ENCODE results near the gene ECI1.
"Not testable (repeated sequence)": the region's sequence is repeated elsewhere in the genome, so short reads cannot be mapped to it uniquely, and the experiment has no call there.

- not testable (repeated sequence) for TF ChIP-seq CTCF (IDR thresholded peaks at IDR 0.05); ZFX (IDR thresholded peaks at IDR 0.05; ENCODE audit: borderline replicate concordance)
Measured at GRCh38 chr16:2258530-2258929, 7.1 kb upstream of the ECI1 start.

All from 22Rv1 (cell line).